Tibial nerve (tissue), 4 donors: Measurements from ENCODE around the gene RPL13.
"Not testable (repeated sequence)": the region's sequence is repeated elsewhere in the genome, so short reads cannot be mapped to it uniquely, and the experiment has no call there.

Experiments used
- EP300 ChIP-seq, 2 donors: sonication (generic); formaldehyde crosslinking; IDR thresholded peaks; one replicate each; pipeline ENCODE4 v1.6.1; 2017; ENCODE audit warnings: antibody characterized with exemption in 2 of 2, mild to moderate bottlenecking in 1 of 2
- POLR2A ChIP-seq, 2 donors: fragments of 450-650 bp; IDR thresholded peaks; one replicate each; pipeline ENCODE4 v1.6.1; 2017; ENCODE audit warnings: antibody characterized with exemption in 2 of 2, mild to moderate bottlenecking in 2 of 2, moderate library complexity in 2 of 2
- TF ChIP-seq, protein P1 (sequence below), 5 experiments: fragments of 200-600 bp in 3 of 5; fragments of 450-650 bp in 2 of 5; sonication (generic) in 3 of 5; IDR thresholded peaks; one replicate each; pipeline ENCODE4 v1.5.1; 2016 to 2019; ENCODE audit warnings: antibody characterized with exemption in 5 of 5, mild to moderate bottlenecking in 3 of 5, moderate library complexity in 2 of 5

GRCh38 chr16:89587676-89588075 is 27.2 kb downstream of the RPL13 start:
- not testable (repeated sequence) for TF ChIP-seq EP300, POLR2A (IDR thresholded peaks at IDR 0.05)
- TF ChIP-seq, protein P1, sequence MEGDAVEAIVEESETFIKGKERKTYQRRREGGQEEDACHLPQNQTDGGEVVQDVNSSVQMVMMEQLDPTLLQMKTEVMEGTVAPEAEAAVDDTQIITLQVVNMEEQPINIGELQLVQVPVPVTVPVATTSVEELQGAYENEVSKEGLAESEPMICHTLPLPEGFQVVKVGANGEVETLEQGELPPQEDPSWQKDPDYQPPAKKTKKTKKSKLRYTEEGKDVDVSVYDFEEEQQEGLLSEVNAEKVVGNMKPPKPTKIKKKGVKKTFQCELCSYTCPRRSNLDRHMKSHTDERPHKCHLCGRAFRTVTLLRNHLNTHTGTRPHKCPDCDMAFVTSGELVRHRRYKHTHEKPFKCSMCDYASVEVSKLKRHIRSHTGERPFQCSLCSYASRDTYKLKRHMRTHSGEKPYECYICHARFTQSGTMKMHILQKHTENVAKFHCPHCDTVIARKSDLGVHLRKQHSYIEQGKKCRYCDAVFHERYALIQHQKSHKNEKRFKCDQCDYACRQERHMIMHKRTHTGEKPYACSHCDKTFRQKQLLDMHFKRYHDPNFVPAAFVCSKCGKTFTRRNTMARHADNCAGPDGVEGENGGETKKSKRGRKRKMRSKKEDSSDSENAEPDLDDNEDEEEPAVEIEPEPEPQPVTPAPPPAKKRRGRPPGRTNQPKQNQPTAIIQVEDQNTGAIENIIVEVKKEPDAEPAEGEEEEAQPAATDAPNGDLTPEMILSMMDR (IDR thresholded peaks at IDR 0.05) = not testable (repeated sequence)
